Measurements from ENCODE around the gene GORASP2. TPM values are rescaled to one million over a fixed set of nuclear protein-coding genes. Genes with fewer than 3 reads are reported as not detected.

GORASP2 gene
- polyA plus RNA-seq, 1 of the 3 experiments (the other 2 are of a cell fraction): 127 TPM

DNA sequence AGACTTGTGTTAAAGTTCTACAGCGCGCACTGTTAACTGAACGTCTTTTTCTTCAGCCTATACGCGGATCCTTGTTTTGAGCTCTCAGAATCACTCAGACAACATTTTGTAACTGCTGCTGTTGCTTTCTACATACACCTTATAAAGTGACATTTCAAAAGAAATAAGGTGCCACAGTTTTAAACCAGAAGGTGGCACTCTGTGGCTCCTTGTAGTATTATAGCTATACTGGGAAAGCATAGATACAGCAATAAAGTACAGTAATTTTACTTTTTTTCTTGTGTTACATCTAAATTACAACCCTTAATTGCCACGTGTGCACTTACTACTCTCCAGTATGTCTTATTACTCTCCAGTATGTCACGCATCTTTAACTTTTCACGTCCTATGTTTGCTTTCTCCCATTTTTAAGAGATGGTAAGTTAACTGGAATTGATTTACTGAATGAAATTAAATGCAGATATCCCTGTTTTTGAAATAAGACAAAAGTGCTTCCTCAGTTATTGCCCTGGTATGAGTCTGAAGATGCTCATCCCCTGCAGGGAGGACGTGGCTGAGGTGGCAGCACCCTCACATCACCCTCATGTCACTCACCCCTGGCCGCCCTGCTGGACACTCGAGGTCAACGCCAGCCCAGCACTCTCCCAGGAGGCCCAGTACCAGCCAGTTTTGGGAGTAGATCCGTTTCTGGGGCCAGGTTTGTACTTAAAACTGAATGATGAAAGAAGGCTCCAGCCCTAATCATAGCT lies 37.8 kb downstream of the GORASP2 start:
- WGBS (ENCODE audit: low lambda C conversion rate): 90% methylated on average over 12 of the region's 13 CpGs
- Histone ChIP-seq H3K79me2 (ENCODE audit: insufficient read depth) (no peaks in the 10 kb centered on the region; the same call in 1 of the 2 replicates), H3K4me3 (ENCODE audit: low read depth in 2 of 2, low read length in 1 of 2) (no peak overlapping the region), H3K27me3 (ENCODE audit: insufficient read depth) (no peaks in the 10 kb centered on the region), H3K27ac (ENCODE audit: low read depth in 2 of 2, low read length in 1 of 2) (no peak overlapping the region), H2AFZ (ENCODE audit: low read depth) (no peak overlapping the region), H3K4me1 (ENCODE audit: control insufficient read depth in 1 of 2, insufficient read depth in 2 of 2, low read depth in 1 of 2, low read length in 1 of 2) (peaks cover 0 to 9% of the 10 kb centered on the region in 2 experiments; a peak in 1 of 4 replicates), H3K4me2 (no peak overlapping the region), H3K36me3 (replicated peaks in 1 of 2; ENCODE audit: control insufficient read depth in 1 of 2, insufficient read depth in 2 of 2, low read length in 1 of 2) (peaks cover 44 to 49% of the 10 kb centered on the region in 2 experiments), H3K9me2 (no peaks in the 10 kb centered on the region), H4K20me1 (ENCODE audit: insufficient read depth) (0 out of 2 replicates have a peak, but pooled peaks cover 5% of the 10 kb centered on the region), H3K9ac (no peak overlapping the region), H3K9me3 (no peaks in the 10 kb centered on the region), H3F3A (replicated peaks; ENCODE audit: insufficient read depth) (peaks cover 8% of the 10 kb centered on the region)
- TF ChIP-seq, protein P1, sequence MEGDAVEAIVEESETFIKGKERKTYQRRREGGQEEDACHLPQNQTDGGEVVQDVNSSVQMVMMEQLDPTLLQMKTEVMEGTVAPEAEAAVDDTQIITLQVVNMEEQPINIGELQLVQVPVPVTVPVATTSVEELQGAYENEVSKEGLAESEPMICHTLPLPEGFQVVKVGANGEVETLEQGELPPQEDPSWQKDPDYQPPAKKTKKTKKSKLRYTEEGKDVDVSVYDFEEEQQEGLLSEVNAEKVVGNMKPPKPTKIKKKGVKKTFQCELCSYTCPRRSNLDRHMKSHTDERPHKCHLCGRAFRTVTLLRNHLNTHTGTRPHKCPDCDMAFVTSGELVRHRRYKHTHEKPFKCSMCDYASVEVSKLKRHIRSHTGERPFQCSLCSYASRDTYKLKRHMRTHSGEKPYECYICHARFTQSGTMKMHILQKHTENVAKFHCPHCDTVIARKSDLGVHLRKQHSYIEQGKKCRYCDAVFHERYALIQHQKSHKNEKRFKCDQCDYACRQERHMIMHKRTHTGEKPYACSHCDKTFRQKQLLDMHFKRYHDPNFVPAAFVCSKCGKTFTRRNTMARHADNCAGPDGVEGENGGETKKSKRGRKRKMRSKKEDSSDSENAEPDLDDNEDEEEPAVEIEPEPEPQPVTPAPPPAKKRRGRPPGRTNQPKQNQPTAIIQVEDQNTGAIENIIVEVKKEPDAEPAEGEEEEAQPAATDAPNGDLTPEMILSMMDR (IDR thresholded peaks at IDR 0.05): peak; percentile 39; the same call in 1 of the 2 replicates
- TF ChIP-seq MEF2A (IDR thresholded peaks at IDR 0.05; ENCODE audit: borderline replicate concordance, low read depth) (no peak), FOSL2 (IDR thresholded peaks at IDR 0.05; ENCODE audit: borderline replicate concordance, low read depth) (no peak)
- DNase-seq: peak; percentile 65
- CTCF ChIA-PET: interaction anchor here (1.0 to 3.2 kb wide), 6 partner anchors 10 to 449 kb away, joined by 3 to 12 read pairs (median 4); partner anchors contain the start of gene GORASP2
- POLR2A ChIA-PET: no interaction called here

DNA sequence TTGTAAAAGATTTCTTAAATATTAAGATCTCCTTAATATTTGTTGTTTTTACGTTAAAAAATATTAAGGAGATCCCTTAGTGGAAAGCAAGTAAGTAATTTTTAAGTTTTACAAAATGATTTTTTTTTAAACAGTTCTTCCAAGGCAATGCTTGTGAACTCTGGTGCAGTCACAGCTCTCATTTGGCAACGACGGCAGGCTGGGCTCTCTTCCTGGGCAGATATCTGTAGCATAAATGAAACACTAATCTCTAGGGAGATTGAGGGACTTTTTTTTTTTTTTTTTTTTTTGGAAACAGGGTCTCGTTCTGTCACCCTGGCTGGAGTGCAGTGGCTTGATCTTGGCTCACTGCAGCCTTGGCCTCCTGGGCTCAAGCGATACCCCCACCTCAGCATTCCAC lies 38.5 kb downstream of the GORASP2 start:
- Histone ChIP-seq H3K36me3 (replicated peaks in 1 of 2; ENCODE audit: control insufficient read depth in 1 of 2, insufficient read depth in 2 of 2, low read length in 1 of 2) (peaks cover 36 to 41% of the 10 kb centered on the region in 2 experiments), H3K9ac (no peak overlapping the region), H3K9me3 (no peaks in the 10 kb centered on the region), H3K27me3 (ENCODE audit: insufficient read depth) (no peaks in the 10 kb centered on the region), H3K4me2 (no peak overlapping the region), H3F3A (replicated peaks; ENCODE audit: insufficient read depth) (peaks cover 10% of the 10 kb centered on the region), H3K4me3 (ENCODE audit: low read depth in 2 of 2, low read length in 1 of 2) (no peak overlapping the region), H2AFZ (ENCODE audit: low read depth) (no peak overlapping the region), H3K4me1 (ENCODE audit: control insufficient read depth in 1 of 2, insufficient read depth in 2 of 2, low read depth in 1 of 2, low read length in 1 of 2) (peaks cover 0 to 9% of the 10 kb centered on the region in 2 experiments; a peak in 1 of 4 replicates), H3K9me2 (no peaks in the 10 kb centered on the region), H4K20me1 (ENCODE audit: insufficient read depth) (0 out of 2 replicates have a peak, but pooled peaks cover 5% of the 10 kb centered on the region), H3K27ac (ENCODE audit: low read depth in 2 of 2, low read length in 1 of 2) (no peak overlapping the region; a peak in 1 of 4 replicates), H3K79me2 (ENCODE audit: insufficient read depth) (no peaks in the 10 kb centered on the region)
- 97% methylated on average over 5 of the region's 5 CpGs for WGBS (ENCODE audit: low lambda C conversion rate)
- ChIA-PET POLR2A (no interaction called here), CTCF (interaction anchor here (1.5 to 3.2 kb wide), 3 partner anchors 14 to 449 kb away, joined by 4 to 12 read pairs (median 11); partner anchors contain the start of gene GORASP2)
- DNase-seq: no peak
- TF ChIP-seq RCOR1 (IDR thresholded peaks at IDR 0.05; ENCODE audit: low read length) (no peak), FOSL2 (IDR thresholded peaks at IDR 0.05; ENCODE audit: borderline replicate concordance, low read depth) (no peak), NRF1 (IDR thresholded peaks at IDR 0.05; ENCODE audit: low read depth, low read length) (no peak)
- TF ChIP-seq, protein P2, sequence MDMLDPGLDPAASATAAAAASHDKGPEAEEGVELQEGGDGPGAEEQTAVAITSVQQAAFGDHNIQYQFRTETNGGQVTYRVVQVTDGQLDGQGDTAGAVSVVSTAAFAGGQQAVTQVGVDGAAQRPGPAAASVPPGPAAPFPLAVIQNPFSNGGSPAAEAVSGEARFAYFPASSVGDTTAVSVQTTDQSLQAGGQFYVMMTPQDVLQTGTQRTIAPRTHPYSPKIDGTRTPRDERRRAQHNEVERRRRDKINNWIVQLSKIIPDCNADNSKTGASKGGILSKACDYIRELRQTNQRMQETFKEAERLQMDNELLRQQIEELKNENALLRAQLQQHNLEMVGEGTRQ (IDR thresholded peaks at IDR 0.05; ENCODE audit: borderline replicate concordance, low read depth, low read length): no peak
- TF ChIP-seq, protein P3, sequence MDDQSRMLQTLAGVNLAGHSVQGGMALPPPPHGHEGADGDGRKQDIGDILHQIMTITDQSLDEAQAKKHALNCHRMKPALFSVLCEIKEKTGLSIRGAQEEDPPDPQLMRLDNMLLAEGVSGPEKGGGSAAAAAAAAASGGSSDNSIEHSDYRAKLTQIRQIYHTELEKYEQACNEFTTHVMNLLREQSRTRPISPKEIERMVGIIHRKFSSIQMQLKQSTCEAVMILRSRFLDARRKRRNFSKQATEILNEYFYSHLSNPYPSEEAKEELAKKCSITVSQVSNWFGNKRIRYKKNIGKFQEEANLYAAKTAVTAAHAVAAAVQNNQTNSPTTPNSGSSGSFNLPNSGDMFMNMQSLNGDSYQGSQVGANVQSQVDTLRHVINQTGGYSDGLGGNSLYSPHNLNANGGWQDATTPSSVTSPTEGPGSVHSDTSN (IDR thresholded peaks at IDR 0.05): no peak
- TF ChIP-seq, protein P1 (IDR thresholded peaks at IDR 0.05): no peak
- TF ChIP-seq, protein P4, sequence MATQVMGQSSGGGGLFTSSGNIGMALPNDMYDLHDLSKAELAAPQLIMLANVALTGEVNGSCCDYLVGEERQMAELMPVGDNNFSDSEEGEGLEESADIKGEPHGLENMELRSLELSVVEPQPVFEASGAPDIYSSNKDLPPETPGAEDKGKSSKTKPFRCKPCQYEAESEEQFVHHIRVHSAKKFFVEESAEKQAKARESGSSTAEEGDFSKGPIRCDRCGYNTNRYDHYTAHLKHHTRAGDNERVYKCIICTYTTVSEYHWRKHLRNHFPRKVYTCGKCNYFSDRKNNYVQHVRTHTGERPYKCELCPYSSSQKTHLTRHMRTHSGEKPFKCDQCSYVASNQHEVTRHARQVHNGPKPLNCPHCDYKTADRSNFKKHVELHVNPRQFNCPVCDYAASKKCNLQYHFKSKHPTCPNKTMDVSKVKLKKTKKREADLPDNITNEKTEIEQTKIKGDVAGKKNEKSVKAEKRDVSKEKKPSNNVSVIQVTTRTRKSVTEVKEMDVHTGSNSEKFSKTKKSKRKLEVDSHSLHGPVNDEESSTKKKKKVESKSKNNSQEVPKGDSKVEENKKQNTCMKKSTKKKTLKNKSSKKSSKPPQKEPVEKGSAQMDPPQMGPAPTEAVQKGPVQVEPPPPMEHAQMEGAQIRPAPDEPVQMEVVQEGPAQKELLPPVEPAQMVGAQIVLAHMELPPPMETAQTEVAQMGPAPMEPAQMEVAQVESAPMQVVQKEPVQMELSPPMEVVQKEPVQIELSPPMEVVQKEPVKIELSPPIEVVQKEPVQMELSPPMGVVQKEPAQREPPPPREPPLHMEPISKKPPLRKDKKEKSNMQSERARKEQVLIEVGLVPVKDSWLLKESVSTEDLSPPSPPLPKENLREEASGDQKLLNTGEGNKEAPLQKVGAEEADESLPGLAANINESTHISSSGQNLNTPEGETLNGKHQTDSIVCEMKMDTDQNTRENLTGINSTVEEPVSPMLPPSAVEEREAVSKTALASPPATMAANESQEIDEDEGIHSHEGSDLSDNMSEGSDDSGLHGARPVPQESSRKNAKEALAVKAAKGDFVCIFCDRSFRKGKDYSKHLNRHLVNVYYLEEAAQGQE (IDR thresholded peaks at IDR 0.05; ENCODE audit: low read depth, low read length): no peak
